Mesothelial cell of epicardium (in vitro differentiated cells): ENCODE results near the gene PITX3. TPM values are rescaled to one million over a fixed set of nuclear protein-coding genes. Genes with fewer than 3 reads are reported as not detected.

Source experiments
- DNase-seq, 2 experiments: peaks; one replicate each; pipeline ENCODE4 v3.0.0; 2021; ENCODE audit warnings: low spot score in 2 of 2; ENCODE audit not compliant: unreplicated experiment in 2 of 2
- H3K27ac Mint-ChIP-seq: 2 replicates; pipeline ENCODE4 v1.8.0; 2021; ENCODE audit warnings: mixed read lengths
- H3K27me3 Mint-ChIP-seq: 2 replicates; pipeline ENCODE4 v1.8.0; 2021; ENCODE audit warnings: low read depth, mixed read lengths
- H3K36me3 Mint-ChIP-seq: 2 replicates; pipeline ENCODE4 v1.8.0; 2021; ENCODE audit warnings: mixed read lengths
- H3K4me1 Mint-ChIP-seq: 2 replicates; pipeline ENCODE4 v1.8.0; 2021; ENCODE audit warnings: mixed read lengths
- H3K4me3 Mint-ChIP-seq: 2 replicates; pipeline ENCODE4 v1.8.0; 2021; ENCODE audit warnings: mild to moderate bottlenecking, moderate library complexity, mixed read lengths
- H3K9me3 Mint-ChIP-seq: 2 replicates; pipeline ENCODE4 v1.8.0; 2021; ENCODE audit warnings: mixed read lengths
- CTCF ChIP-seq: fragments of 200-600 bp; sonication (generic); IDR thresholded peaks from one replicate; pipeline ENCODE4 v1.5.0; 2021; ENCODE audit warnings: antibody characterized with exemption; ENCODE audit not compliant: unreplicated experiment
- total RNA-seq: library from RNA; stranded (reverse); gene quantifications from 3 replicates; pipeline ENCODE4 v1.2.1, GENCODE V29; 2021

PITX3 gene
- total RNA-seq, 1 donor from 2014 or later = not detected

GRCh38 chr10:102211615-102212299 lies 29.6 kb downstream of the PITX3 start:
- Mint-ChIP-seq H3K4me3 (no peak overlapping the region), H3K9me3 (peaks cover 5% of the 10 kb centered on the region), H3K4me1 (peaks cover 4% of the 10 kb centered on the region), H3K27ac (no peak overlapping the region), H3K36me3 (no peaks in the 10 kb centered on the region), H3K27me3 (peaks cover 23% of the 10 kb centered on the region)
- TF ChIP-seq CTCF = no peak
- no peak for DNase-seq

- H3K36me3 Mint-ChIP-seq = no peaks in the 10 kb centered on the region
- peaks cover 4% of the 10 kb centered on the region for H3K4me1 Mint-ChIP-seq
- peaks cover 10% of the 10 kb centered on the region for H3K9me3 Mint-ChIP-seq
- TF ChIP-seq CTCF = no peak
- H3K4me3 Mint-ChIP-seq = no peak overlapping the region
- DNase-seq = no peak
- peaks cover 15% of the 10 kb centered on the region for H3K27me3 Mint-ChIP-seq
- peak overlapping the region; percentile 0 for H3K27ac Mint-ChIP-seq
Measured at GRCh38 chr10:102208311-102209035, 32.8 kb downstream of the PITX3 start.

- no peak for TF ChIP-seq CTCF
- Mint-ChIP-seq H3K27ac (no peak overlapping the region), H3K27me3 (peaks cover 13% of the 10 kb centered on the region), H3K9me3 (peaks cover 31% of the 10 kb centered on the region), H3K4me1 (no peaks in the 10 kb centered on the region), H3K36me3 (no peaks in the 10 kb centered on the region), H3K4me3 (no peak overlapping the region)
- no peak for DNase-seq
Measured at GRCh38 chr10:102202386-102202785, 38.9 kb downstream of the PITX3 start.

GRCh38 chr10:102200751-102201640 lies 40.3 kb downstream of the PITX3 start:
- no peaks in the 10 kb centered on the region for H3K4me1 Mint-ChIP-seq
- no peak overlapping the region for H3K27ac Mint-ChIP-seq
- H3K36me3 Mint-ChIP-seq = no peaks in the 10 kb centered on the region
- no peak for DNase-seq
- no peak overlapping the region for H3K4me3 Mint-ChIP-seq
- no peak for TF ChIP-seq CTCF
- peaks cover 31% of the 10 kb centered on the region for H3K9me3 Mint-ChIP-seq
- H3K27me3 Mint-ChIP-seq = peaks cover 13% of the 10 kb centered on the region

GRCh38 chr10:102198027-102198426 lies 43.3 kb downstream of the PITX3 start:
- Mint-ChIP-seq H3K27me3 (peaks cover 14% of the 10 kb centered on the region), H3K36me3 (no peaks in the 10 kb centered on the region)

More at GRCh38 chr10:102198027-102198426, 43.3 kb downstream of the PITX3 start:
- TF ChIP-seq CTCF = no peak
- Mint-ChIP-seq H3K4me1 (no peaks in the 10 kb centered on the region), H3K4me3 (no peak overlapping the region), H3K27ac (no peak overlapping the region), H3K9me3 (peaks cover 22% of the 10 kb centered on the region)
- no peak for DNase-seq
